Ramos (cell line): ENCODE results near the gene SNAPC3.

Source experiments
- in situ Hi-C: fragments of 300-500 bp; cut with MboI; formaldehyde crosslinking; loops from one replicate; pipeline ENCODE4 v1.14.3; 2022; ENCODE audit warnings: low sequenced_read_pairs; ENCODE audit not compliant: unreplicated experiment

The SNAPC3 gene

DNA sequence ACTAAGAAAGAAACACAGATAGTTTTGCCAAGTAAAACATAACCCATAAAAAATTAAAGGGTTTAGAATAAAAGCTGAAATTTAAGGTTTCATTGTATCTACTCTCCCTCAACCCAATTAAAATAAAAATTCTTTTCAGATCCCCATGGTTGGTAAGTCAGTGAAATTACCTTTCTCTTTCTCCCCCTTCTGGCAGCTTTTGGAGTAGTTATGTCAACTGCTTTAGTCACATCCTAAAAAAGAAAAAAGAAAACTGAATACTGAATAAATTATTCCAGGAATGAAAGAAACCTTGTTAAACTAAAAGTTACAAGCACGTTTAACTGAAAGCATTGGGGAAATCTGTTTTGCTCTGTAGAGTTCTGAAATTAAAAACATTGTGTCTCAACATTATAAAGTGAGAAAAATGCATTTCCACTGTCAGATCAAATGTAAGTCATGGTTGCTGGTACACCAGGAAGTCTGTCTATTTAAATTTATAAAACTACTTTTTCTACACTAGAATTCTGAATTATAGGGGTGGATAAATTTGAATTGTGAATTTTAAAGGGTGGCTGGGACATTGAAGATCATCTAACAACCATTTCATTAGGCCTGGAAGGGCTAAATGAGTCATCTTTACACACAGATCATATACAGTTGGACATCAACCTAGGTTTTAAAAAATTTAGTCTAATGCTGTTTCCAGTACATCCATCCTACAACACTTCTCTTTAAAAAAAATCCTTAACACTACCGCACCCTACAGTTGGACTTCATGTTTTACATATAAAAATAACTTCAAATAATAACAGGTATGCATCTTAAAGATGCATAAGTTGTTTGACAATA lies 63.4 kb downstream of the SNAPC3 start:
- in situ Hi-C loops, result no loop called here

DNA sequence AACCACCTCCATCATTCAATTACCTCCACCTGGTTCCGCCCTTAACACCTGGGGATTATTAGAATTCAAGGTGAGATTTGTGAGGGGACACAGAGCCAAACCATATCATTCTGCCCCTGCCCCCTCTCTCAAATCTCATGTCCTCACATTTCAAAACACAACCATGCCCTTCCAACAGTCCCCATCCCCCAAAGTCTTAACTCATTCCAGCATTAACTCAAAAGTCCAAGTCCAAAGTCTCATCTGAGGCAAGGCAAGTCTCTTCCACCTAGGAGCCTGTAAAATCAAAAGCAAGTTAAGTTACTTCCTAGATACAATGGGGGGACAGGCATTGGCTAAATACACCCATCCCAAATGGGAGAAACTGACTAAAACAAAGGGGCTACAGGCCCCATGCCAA lies 69.3 kb downstream of the SNAPC3 start:
- in situ Hi-C loops, result no loop called here

DNA sequence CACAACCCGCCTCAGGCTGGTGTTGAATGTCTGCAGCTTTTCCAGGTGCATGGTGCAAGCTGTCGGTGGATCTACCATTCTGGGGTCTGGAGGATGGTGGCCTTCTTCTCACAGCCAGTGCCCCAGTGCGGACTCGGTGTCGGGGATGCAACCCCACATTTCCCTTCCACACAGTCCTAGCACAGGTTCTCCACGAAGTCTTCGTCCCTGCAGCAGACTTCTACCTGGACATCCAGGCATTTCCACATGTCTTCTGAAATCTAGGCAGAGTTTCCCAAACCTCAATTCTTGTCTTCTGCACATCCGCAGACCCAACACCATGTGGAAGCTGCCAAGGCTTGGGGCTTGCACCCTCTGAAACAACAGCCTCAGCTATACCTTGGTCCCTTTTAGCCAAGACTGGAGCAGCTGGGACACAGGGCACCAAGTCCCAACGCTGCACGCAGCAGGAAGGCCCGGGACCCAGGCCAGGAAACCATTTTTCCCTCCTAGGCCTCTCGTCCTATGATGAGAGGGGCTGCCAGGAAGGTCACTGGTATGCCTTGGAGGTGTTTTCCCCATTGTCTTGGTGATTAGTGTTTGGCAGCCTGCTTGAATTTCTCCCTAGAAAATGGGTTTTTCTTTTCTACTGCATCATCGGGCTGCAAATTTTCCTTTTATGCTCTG lies 69.9 kb downstream of the SNAPC3 start:
- in situ Hi-C loops, result no loop called here

DNA sequence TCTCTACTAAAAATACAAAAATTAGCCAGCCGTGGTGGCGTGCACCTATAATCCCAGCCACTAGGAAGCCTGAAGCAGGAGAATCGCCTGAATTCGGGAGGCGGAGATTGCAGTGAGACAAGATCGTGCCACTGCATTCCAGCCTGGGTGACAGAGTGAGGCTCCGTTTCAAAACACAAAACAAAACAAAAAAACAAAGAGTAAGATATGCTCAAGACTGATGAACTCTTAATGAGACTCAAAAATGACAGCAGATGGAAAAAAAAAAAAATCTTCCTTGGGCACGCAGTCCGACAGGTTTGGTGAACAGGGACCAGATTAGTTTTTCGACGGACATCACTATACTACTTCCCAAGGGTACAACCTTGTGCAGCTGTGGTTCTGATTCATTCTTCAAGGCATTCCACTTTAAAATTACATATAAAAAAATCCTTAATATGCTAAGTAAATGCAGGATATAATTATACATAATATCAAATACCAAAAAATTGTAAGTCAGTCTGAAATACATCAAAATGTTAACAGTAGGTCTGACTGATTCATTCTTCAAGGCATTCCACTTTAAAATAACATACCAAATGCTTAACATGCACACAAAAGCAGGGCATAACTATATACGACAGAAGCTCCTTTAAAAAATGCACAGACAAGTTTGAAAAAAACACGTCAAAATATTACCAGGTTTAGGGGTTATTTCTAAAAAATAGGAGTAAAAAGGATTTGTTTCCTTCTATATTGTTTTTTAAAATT lies 75.7 kb downstream of the SNAPC3 start:
- in situ Hi-C loops, result no loop called here

DNA sequence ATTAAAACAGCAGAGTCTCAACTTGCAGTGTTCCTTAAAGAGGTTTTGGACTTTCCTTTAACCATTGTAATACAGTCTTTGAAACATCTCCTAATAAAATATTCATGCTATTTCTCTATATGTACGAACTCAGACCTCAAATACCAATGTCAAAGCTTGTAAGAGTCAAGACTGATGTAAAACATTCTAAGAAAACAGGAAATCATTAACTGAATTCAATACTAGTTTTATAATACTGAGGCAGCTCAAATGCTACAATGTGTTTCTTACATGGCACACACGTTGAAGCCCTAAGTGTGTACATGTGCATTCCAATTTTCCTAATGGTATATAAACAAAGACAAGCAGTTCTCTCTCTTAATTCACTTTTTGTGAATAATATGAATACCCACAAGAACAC lies 76.5 kb downstream of the SNAPC3 start:
- in situ Hi-C loops, result no loop called here

DNA sequence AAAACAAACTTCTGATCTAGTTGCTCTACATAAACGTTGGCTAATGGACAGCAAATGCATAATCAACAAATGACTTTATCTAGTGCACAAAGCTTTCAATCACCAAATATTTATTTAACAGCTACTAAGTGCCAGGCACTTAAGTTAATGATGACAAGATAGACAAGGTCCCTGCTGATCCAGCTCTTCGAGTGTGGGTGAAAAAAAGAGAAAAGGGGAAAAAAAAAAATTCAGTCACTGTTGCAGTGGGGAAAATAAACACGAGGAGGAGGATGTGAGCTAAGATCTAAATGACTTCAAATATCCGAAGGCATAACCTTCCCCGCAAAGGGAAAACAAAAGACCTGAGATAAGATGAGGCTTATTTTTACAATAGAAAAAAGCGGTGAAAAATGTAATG lies 78.5 kb downstream of the SNAPC3 start:
- in situ Hi-C loops, result no loop called here

DNA sequence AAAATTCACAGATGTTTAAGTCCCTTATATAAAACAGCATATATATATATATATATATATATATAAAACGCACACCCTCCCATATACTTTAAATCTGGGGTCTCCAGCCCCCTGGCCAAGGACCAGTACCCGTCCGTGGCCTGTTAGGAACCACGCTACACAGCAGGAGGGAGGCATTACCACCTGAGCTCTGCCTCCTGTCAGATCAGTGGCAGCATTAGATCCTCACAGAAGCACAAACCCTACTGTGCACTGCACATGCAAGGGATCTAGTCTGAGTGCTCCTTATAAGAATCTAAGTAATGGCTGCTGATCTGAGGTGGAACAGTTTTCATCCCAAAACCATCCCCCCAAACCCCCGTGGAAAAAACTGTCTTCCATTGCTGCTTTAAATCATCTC lies 79.1 kb downstream of the SNAPC3 start:
- in situ Hi-C loops, result no loop called here

DNA sequence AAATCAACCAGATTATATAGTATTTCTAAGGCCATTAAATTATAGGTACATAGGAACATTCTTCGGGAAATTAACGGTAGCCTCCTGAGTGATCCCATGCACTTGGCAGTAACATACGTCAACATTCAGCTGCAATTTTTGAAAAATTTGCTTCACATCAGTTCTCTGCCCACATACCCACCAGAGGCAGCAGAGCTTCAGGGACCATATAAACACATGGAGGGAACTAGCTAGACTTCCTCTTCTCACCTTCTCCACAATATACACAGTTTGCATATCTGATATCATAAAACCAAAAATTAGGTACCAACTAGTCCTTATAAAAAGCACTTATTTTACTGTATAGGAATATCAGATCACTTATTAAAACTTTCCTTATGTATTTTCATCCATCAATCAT lies 83.2 kb downstream of the SNAPC3 start:
- in situ Hi-C loops, result no loop called here

DNA sequence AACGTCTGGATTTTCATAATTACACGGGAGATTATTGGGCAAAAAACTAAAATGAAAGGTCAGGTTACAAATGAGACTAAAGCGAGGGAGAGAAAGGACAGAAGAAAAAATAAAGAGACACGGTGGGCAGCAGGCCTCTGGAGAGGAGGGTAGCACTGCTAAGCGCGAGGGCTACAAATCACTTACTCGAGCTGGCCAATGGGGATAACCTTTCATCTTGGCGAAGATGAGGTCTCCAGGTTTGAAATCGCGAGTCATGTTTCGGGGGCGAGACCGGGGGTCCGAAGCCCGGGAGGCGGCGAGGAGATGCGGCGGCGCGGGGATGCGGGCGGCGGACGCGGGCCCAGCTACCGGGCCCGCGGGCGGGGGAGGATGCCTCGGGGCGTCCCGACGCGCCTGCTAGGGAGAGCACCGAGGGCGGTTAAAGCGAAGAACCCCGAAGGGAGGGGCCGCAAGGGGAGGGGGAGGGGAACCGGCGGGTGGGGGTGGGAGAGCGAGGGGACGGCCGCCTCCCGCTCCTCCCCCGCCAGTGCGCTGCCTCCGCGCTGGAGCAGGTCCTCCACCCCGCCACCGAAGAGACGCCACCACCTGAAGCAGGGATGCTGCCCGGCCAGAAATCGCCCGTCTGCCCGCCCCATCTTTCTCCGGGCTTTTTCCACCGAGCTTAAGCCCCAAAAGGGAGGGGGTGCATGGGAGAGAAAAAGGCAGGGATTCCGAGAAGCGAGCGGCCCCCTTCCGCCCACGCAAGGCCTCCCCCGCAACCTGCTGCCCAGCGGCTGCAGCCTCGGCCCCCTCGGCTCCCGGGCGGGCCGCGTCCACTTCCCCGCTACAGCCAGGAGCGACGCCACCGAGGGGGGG lies 87.5 kb downstream of the SNAPC3 start:
- in situ Hi-C loops, result no loop called here

DNA sequence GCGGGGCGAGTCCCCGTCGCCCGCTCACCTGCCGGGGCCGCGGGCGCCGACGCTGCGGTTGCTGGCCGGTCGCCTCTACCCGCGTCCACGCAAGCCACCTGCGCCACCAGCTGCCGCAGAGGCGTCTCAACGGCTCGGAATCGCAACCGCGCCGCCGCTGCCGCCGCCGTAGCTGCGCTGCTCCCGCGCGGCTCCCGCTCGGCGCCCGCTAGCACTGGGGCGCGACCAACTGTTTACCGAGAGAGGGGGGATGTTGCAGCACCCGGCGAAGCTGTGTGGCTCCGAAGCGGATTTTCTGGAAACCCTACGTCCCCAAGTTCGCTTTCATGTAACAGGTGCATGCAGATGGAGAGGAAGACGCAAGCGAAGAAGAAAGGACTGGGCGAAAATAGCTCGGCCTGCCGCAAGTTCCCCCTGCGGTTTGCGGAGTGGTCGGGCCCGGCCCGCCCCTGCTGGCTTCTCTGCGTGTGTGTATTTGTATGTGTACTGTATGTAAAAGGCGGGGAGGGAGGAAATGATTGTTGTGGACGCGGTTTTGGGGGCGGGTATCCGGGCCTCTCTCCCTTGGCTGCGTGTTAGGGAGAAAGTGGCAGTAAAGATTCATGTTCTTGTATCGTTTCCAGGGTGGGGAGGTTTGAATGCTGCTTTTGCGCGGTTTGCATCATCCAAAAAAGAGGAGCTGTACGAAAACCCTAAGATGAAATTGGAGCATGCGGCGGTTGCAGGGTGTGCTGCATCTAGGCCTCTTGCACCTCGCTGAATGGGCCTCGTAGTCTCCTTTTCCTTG lies 88.3 kb downstream of the SNAPC3 start, which contains the start of gene PSIP1:
PSIP1 (minus strand) TSS at position 182 of the 787 bp plus-strand sequence. CDS start 782 bp downstream, outside the sequence.
- in situ Hi-C loops, result no loop called here
